ENCODE measurements around the gene ITGA2B. TPM values are rescaled to one million over a fixed set of nuclear protein-coding genes. Genes with fewer than 3 reads are reported as not detected.

Gene ITGA2B
- total and polyA plus RNA-seq, 2 of the 8 experiments (the other 6 are each of a cell fraction or from before 2014, with no cell fraction given) = 6.9 to 12.3 TPM

DNA sequence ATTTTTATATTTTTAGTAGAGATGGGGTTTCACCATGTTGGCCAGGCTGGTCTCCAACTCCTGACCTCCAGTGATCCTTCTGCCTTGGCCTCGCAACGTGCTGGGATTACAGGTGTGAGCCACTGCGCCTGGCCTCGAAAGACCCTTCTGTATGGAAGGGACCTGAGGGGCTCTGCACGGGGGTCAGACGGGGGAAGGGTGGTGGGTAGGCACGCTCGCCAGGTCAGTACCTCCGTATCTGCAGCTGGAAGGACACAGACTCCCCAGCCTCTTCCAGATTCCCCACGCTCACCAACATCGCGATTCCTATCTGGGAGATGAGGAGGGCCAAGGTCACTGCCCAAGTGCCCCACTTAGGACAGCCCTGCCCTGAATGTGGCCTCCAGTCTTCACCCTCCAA is 12.7 kb downstream of the ITGA2B start (continued):
- TF ChIP-seq, protein P1, sequence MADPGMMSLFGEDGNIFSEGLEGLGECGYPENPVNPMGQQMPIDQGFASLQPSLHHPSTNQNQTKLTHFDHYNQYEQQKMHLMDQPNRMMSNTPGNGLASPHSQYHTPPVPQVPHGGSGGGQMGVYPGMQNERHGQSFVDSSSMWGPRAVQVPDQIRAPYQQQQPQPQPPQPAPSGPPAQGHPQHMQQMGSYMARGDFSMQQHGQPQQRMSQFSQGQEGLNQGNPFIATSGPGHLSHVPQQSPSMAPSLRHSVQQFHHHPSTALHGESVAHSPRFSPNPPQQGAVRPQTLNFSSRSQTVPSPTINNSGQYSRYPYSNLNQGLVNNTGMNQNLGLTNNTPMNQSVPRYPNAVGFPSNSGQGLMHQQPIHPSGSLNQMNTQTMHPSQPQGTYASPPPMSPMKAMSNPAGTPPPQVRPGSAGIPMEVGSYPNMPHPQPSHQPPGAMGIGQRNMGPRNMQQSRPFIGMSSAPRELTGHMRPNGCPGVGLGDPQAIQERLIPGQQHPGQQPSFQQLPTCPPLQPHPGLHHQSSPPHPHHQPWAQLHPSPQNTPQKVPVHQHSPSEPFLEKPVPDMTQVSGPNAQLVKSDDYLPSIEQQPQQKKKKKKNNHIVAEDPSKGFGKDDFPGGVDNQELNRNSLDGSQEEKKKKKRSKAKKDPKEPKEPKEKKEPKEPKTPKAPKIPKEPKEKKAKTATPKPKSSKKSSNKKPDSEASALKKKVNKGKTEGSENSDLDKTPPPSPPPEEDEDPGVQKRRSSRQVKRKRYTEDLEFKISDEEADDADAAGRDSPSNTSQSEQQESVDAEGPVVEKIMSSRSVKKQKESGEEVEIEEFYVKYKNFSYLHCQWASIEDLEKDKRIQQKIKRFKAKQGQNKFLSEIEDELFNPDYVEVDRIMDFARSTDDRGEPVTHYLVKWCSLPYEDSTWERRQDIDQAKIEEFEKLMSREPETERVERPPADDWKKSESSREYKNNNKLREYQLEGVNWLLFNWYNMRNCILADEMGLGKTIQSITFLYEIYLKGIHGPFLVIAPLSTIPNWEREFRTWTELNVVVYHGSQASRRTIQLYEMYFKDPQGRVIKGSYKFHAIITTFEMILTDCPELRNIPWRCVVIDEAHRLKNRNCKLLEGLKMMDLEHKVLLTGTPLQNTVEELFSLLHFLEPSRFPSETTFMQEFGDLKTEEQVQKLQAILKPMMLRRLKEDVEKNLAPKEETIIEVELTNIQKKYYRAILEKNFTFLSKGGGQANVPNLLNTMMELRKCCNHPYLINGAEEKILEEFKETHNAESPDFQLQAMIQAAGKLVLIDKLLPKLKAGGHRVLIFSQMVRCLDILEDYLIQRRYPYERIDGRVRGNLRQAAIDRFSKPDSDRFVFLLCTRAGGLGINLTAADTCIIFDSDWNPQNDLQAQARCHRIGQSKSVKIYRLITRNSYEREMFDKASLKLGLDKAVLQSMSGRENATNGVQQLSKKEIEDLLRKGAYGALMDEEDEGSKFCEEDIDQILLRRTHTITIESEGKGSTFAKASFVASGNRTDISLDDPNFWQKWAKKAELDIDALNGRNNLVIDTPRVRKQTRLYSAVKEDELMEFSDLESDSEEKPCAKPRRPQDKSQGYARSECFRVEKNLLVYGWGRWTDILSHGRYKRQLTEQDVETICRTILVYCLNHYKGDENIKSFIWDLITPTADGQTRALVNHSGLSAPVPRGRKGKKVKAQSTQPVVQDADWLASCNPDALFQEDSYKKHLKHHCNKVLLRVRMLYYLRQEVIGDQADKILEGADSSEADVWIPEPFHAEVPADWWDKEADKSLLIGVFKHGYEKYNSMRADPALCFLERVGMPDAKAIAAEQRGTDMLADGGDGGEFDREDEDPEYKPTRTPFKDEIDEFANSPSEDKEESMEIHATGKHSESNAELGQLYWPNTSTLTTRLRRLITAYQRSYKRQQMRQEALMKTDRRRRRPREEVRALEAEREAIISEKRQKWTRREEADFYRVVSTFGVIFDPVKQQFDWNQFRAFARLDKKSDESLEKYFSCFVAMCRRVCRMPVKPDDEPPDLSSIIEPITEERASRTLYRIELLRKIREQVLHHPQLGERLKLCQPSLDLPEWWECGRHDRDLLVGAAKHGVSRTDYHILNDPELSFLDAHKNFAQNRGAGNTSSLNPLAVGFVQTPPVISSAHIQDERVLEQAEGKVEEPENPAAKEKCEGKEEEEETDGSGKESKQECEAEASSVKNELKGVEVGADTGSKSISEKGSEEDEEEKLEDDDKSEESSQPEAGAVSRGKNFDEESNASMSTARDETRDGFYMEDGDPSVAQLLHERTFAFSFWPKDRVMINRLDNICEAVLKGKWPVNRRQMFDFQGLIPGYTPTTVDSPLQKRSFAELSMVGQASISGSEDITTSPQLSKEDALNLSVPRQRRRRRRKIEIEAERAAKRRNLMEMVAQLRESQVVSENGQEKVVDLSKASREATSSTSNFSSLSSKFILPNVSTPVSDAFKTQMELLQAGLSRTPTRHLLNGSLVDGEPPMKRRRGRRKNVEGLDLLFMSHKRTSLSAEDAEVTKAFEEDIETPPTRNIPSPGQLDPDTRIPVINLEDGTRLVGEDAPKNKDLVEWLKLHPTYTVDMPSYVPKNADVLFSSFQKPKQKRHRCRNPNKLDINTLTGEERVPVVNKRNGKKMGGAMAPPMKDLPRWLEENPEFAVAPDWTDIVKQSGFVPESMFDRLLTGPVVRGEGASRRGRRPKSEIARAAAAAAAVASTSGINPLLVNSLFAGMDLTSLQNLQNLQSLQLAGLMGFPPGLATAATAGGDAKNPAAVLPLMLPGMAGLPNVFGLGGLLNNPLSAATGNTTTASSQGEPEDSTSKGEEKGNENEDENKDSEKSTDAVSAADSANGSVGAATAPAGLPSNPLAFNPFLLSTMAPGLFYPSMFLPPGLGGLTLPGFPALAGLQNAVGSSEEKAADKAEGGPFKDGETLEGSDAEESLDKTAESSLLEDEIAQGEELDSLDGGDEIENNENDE (IDR thresholded peaks at IDR 0.05; ENCODE audit: insufficient replicate concordance, low read length) = no peak
- TF ChIP-seq SP1 (IDR thresholded peaks at IDR 0.05; ENCODE audit: low read depth, low read length) (no peak), SP4 (IDR thresholded peaks at IDR 0.05; ENCODE audit: low read length) (no peak), ATF3 (IDR thresholded peaks at IDR 0.05; ENCODE audit: insufficient read depth, low read depth, low read length) (no peak), NRF1 (IDR thresholded peaks at IDR 0.05; ENCODE audit: low read depth, low read length) (no peak), SIX5 (IDR thresholded peaks at IDR 0.05; ENCODE audit: low read depth, low read length) (no peak)
